Activated CD4-positive, alpha-beta T cell treated with anti-CD3 and anti-CD28 coated beads for 48 hours (primary cell): ENCODE measurements around the gene ERV3-1.
"Not testable (repeated sequence)": the region's sequence is repeated elsewhere in the genome, so short reads cannot be mapped to it uniquely, and the experiment has no call there.

Experiments used
- DNase-seq: peaks from one replicate; pipeline ENCODE4 v3.0.0-alpha.2; 2020

Gene ERV3-1

GRCh38 chr7:65001291-65001814 lies 5.1 kb downstream of the ERV3-1 start:
- DNase-seq: no peak

GRCh38 chr7:64999165-65000004 lies 7.1 kb downstream of the ERV3-1 start:
- no peak for DNase-seq

DNA sequence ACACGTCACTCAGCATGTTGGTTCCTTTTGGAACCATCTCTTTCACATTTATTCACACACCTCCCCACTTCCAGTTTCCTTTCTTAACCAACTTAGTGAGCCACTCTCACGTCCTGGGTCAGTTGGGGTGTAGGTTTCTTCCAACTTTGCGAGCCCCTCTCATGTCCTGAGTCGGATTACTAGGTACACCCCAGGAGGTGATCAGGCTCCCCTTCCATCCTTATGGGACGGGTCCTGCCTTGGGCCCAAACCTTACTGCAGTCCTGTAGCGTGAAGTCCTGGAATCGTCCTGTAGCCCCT lies 7.7 kb downstream of the ERV3-1 start:
- no peak for DNase-seq

DNA sequence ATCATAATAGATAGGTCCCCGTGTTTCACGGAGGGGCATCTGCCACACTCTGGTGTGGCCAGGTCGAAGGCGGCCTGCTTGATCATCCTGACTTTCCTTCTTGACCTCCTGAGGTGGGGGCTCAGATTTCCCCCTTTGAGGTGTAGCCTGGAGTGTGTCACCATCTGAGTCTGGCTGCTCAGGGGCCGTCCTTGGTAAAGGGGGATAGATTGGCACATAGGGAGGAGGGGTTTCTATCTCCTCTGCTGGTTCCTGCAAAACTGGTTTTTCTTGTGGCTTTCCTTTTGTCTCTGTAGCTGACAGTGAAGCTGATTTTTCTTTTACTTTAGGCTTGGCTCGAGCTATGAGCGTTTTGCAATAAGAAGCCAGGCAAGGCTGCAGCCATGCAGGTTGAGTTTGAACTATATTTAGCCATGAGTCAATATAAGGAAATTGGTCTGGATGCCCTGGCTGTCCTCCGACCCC lies 8.5 kb downstream of the ERV3-1 start:
- DNase-seq: no peak

GRCh38 chr7:64997164-64997908 lies 9.2 kb downstream of the ERV3-1 start:
- no peak for DNase-seq

DNA sequence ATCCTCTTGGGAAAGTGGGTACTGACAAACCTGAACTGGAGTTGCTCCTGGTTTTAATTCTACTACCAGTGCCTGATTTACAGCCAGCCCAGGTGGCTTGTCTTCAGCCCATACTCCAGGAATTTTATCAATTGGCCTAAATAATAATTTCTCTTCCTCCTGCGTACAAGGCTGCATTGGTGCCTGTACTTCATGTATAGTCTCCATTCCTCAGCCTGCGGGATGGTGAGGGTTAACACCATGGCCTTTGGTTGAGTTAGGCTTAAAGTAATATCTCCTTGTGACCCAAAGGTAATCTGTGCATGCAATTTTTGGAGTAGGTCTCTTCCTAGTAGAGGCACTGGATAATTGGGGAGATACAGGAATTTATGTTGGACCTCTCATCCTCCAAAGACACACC lies 10.2 kb downstream of the ERV3-1 start:
- no peak for DNase-seq

- no peak for DNase-seq
Measured at GRCh38 chr7:64993901-64994300, 12.6 kb downstream of the ERV3-1 start.

DNA sequence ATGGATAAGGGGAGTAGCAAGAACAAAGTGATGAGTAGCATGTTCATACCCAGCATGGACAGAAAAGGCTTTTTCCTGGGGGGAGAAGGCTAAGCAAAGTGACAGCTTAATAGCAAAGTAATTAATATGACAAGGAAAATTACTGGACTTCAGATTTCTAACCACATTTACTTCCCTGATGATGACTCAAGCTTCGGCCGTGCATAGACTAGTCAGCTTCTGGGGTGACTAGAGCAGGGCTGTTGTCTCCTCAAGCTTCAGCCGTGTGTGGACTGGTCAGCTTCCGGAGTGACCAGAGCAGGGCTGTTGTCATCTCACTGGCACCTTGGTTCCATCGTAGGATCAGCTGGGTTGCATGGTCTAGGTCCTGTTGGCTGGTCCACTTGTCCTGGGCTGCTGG lies 13.5 kb downstream of the ERV3-1 start:
- DNase-seq: no peak

DNA sequence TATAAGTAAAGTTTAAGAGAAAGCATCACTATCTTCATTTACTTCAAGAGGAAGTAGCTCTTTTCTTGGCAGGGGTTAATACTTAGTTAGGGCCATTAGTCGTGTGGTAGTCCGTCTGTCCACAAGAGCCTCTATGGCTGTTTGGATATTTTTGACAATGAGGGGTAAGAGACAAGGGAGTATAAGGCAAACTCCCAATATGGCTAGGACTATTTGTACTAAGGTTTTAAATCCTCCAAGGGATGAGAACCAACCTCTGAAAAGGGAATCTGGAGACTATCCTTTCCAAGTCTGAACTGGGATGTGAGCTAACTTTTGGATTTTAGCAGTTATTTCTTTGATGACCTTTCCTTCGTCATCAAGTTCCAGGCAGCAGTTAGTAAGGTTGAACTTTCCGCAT lies 15.6 kb downstream of the ERV3-1 start, which contains the start of gene ZNF117:
ZNF117 (minus strand) TSS at position 101 of the 400 bp plus-strand sequence.
- DNase-seq: no peak

DNA sequence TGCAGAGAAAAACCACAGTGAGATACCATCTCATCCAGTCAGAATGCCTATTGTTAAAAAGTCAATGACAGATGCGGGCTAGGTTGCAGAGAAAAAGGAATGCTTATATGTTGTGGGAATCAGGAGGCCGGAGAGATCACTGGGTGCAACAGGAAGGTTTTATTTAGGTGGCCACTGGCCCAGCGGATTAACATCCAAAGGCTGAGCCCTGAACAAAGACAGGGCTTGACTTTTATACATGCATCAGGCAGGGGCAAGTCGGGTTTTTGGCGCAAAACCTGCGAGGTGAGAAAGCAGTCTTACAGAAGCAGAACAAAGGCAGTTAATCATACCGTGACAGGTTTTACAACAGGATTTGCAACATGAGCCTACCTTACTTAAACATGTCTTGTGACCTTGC lies 16.3 kb downstream of the ERV3-1 start:
- DNase-seq: no peak

GRCh38 chr7:64978497-64979203 lies 27.8 kb downstream of the ERV3-1 start:
- no peak for DNase-seq

DNA sequence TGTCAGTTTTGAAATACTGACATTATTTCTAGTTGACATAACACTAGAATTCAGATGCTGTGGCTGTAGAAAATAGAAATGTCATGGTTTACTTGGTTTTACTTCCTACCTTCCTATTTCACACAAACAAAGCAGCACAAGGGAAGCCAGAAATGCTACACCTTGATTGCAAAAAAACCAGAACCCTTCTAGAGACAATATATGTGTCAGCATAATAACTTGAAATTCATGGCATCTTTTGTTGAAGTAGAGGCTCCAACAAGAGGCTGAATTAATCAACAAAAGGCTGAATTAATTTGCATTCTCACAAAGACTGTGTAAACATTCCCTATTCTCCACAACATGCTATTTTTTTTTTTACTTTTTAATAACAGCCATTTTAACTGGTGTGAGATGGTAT lies 40.9 kb downstream of the ERV3-1 start:
- DNase-seq: no peak

DNA sequence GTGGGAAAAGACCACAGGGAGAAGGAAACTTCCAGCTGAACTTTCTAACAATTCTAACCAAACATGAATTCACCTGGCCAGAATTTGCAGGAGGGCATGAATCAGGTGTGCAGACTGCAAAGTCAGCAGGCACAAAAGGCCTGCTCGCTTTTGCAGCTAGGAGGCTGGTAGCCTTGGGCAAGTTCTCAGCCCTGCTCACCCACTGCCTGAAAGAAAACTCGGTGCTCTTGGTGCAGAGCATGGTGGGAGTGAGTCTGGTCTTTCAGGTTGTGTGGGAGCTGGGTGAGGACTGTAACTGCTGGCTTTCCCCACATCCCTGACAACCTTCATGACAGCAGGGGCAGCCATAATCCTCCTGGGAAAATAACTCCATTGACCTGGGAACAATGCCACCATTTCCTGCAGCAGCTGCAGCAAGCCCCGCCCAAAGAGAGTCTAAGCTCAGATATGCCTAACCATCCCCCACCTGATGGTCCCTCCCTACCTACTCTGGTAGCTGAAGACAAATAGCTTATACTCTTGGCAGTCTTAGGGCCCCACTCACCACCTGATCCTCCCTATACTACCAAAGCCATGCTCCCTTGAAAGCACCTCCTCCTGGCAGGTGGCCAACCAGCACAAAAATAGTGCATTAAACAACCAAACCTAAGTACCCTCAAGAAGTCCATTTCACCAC lies 47.3 kb downstream of the ERV3-1 start:
- no peak for DNase-seq

- no peak for DNase-seq
Measured at GRCh38 chr7:64951250-64951848, 55.1 kb downstream of the ERV3-1 start.

DNA sequence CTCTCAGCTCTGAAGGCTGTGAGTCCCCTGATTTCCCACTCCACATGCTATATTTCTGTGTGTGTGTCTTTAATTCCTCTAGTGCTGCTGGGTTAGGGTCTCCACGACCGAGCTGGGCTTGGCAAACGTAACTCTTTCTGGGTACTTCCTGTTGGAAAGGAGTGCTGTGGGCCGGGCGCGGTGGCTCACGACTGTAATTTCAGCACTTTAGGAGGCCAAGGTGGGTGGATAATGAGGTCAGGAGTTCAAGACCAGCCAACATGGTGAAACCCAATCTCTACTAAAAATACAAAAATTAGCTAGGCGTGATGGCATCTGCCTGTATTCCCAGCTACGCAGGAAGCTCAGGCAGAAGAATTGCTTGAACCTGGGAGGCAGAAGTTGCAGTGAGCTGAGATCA lies 55.8 kb downstream of the ERV3-1 start:
- not testable (repeated sequence) for DNase-seq

DNA sequence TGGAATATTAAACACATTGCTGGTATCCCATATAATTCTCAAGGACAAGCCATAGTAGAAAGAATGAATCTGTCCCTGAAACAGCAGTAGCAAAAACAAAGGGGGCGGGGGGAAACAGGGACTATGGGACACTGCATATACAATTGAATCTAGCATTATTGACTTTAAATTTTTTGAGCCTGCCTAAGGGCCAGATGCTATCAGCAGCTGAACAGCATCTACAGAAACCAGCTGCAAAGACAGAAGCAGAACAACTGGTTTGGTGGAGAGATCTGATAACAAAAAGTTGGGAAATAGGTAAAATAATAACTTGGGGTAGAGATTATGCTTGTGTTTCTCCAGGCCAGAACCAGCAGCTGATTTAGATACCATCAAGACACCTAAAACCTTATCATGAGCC lies 57.7 kb downstream of the ERV3-1 start:
- not testable (repeated sequence) for DNase-seq

GRCh38 chr7:64947252-64948000 lies 59.1 kb downstream of the ERV3-1 start:
- DNase-seq: no peak

DNA sequence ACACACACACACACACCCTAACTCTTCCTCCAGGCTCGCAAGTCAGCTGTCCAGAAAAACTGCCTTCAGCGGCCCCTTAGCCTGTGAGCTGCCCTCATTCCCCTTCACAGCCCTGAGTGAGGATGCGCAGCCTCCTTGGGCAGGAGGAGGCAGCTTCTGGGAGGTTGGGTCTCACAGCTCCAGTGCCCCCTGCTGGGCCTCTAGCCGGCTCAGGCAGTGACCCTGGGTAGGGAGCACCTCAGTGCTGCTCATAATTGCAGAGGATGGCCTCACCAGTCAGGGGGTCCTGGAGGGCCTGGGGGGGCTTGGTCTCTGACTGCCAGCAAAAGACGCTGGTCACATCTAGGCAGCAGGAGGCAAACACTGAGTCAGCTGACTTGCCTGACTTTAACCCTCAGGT lies 59.7 kb downstream of the ERV3-1 start:
- peak; percentile 54 for DNase-seq

- no peak for DNase-seq
Measured at GRCh38 chr7:64945503-64946175, 60.8 kb downstream of the ERV3-1 start.

DNA sequence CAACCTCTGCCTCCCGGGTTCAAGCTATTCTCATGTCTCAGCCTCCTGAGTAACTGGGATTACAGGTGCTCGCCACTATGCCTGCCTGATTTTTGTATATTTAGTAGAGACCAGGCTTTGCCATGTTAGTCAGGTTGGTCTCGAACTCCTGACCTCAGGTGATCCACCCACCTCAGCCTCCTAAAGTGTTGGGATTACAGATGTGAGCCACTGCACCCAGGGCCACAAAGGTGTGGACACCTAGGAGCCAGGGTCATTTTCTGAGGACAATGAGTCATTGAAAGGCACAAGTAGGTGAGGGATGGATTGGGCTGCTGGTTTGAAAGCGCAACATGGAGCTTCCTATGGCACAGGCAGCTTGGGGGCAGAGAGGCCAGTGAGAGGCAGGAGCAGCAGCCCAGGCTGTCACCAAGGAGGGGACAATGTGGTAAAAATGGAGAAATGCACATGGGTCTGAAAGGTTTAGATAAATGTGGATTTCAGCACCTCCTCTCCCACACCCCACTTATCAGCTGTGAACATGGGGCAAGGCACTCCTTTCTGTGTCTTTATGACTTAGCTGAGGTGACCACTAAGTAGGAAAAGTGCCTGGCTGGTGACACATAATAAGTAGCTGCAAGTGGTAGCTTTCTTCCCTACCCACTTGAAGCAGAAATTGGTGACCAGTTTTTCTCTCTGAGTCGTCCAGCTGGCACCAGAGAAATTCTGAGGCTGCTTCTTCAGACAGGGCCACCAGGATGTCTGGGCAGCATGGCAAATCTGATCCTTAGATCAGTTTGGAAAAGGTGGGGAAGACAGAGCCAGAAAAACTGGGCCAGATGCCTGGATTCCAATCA lies 61.6 kb downstream of the ERV3-1 start:
- DNase-seq: not testable (repeated sequence)
